Ascending aorta (tissue), 2 donors: ENCODE measurements around the gene TPRG1. TPM values are rescaled to one million over a fixed set of nuclear protein-coding genes. Genes with fewer than 3 reads are reported as not detected.

Experiments used
- DNase-seq, 2 donors: peaks; one replicate each; pipeline ENCODE4 v3.0.0-alpha.2; 2019; ENCODE audit warnings: low spot score in 2 of 2
- H3K27ac ChIP-seq, 2 donors: fragments of 200-600 bp; sonication (generic); one replicate each; pipeline ENCODE4 v1.5.1; 2016 to 2017; ENCODE audit warnings: mild to moderate bottlenecking in 1 of 2
- H3K27me3 ChIP-seq: fragments of 200-600 bp; sonication (generic); one replicate; pipeline ENCODE4 v1.5.1; 2017
- H3K36me3 ChIP-seq, 2 donors: fragments of 200-600 bp; sonication (generic); one replicate each; pipeline ENCODE4 v1.5.1; 2016
- H3K4me1 ChIP-seq, 2 donors: fragments of 200-600 bp; sonication (generic); one replicate each; pipeline ENCODE4 v1.5.1; 2016 to 2017; ENCODE audit warnings: mild to moderate bottlenecking in 1 of 2
- H3K4me3 ChIP-seq, 2 donors: fragments of 200-600 bp; sonication (generic); one replicate each; pipeline ENCODE4 v1.5.1; 2016 to 2017; ENCODE audit warnings: mild to moderate bottlenecking in 1 of 2
- H3K9me3 ChIP-seq, 2 donors: fragments of 200-600 bp; sonication (generic); one replicate each; pipeline ENCODE4 v1.5.1; 2016
- intact Hi-C: fragments of 100-400 bp; cut with DNase I; formaldehyde crosslinking; loops from one replicate; pipeline ENCODE4 v1.15.1; 2023
- total RNA-seq: library from RNA; depleted of rRNA; stranded (reverse); fragments of >200 nt; gene quantifications from one replicate; pipeline ENCODE4 v1.1.0, GENCODE V29; 2016
- TF ChIP-seq, protein P1 (sequence below), 3 experiments: fragments of 200-600 bp in 2 of 3; fragments of 450-650 bp in 1 of 3; sonication (generic) in 2 of 3; IDR thresholded peaks; one replicate each; pipeline ENCODE4 v1.5.1; 2016 to 2019; ENCODE audit warnings: antibody characterized with exemption in 3 of 3, mild to moderate bottlenecking in 1 of 3, moderate library complexity in 1 of 3

TPRG1 gene
- total RNA-seq, 1 donor from 2014 or later, result 6.4 TPM

DNA sequence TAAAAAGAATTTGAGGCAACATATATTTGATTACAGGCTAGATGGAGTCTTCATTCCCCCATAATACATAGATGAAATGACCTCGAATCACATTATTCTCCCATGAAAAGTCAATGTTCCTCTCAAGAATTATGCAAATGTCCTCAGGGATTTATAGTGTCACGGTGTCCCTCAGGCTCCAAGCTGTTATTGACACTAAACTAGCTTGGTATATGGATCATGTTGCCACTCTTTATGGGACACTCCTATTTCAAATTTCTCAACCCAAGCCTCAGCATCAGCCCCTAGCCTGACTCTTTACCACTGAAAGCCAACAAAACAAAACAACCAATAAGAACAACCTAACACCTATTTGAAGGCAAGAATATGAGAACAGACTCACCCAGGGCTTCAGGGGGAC, 139.8 kb downstream of the TPRG1 start:
- intact Hi-C loops, result no loop called here
- no peak for DNase-seq
- H3K36me3 ChIP-seq, result no peaks in the 10 kb centered on the region
- H3K27me3 ChIP-seq, result no peaks in the 10 kb centered on the region
- TF ChIP-seq, protein P1, sequence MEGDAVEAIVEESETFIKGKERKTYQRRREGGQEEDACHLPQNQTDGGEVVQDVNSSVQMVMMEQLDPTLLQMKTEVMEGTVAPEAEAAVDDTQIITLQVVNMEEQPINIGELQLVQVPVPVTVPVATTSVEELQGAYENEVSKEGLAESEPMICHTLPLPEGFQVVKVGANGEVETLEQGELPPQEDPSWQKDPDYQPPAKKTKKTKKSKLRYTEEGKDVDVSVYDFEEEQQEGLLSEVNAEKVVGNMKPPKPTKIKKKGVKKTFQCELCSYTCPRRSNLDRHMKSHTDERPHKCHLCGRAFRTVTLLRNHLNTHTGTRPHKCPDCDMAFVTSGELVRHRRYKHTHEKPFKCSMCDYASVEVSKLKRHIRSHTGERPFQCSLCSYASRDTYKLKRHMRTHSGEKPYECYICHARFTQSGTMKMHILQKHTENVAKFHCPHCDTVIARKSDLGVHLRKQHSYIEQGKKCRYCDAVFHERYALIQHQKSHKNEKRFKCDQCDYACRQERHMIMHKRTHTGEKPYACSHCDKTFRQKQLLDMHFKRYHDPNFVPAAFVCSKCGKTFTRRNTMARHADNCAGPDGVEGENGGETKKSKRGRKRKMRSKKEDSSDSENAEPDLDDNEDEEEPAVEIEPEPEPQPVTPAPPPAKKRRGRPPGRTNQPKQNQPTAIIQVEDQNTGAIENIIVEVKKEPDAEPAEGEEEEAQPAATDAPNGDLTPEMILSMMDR (IDR thresholded peaks at IDR 0.05), result no peak
- H3K4me3 ChIP-seq, result no peak overlapping the region
- no peaks in the 10 kb centered on the region for H3K4me1 ChIP-seq
- H3K27ac ChIP-seq, result no peak overlapping the region
- no peaks in the 10 kb centered on the region for H3K9me3 ChIP-seq

GRCh38 chr3:189312866-189313265, 141.1 kb downstream of the TPRG1 start:
- Histone ChIP-seq H3K4me3 (no peak overlapping the region), H3K27me3 (no peaks in the 10 kb centered on the region), H3K27ac (no peak overlapping the region), H3K9me3 (no peaks in the 10 kb centered on the region), H3K36me3 (no peaks in the 10 kb centered on the region), H3K4me1 (no peaks in the 10 kb centered on the region)
- TF ChIP-seq, protein P1 (IDR thresholded peaks at IDR 0.05), result no peak
- intact Hi-C loops, result no loop called here
- no peak for DNase-seq

DNA sequence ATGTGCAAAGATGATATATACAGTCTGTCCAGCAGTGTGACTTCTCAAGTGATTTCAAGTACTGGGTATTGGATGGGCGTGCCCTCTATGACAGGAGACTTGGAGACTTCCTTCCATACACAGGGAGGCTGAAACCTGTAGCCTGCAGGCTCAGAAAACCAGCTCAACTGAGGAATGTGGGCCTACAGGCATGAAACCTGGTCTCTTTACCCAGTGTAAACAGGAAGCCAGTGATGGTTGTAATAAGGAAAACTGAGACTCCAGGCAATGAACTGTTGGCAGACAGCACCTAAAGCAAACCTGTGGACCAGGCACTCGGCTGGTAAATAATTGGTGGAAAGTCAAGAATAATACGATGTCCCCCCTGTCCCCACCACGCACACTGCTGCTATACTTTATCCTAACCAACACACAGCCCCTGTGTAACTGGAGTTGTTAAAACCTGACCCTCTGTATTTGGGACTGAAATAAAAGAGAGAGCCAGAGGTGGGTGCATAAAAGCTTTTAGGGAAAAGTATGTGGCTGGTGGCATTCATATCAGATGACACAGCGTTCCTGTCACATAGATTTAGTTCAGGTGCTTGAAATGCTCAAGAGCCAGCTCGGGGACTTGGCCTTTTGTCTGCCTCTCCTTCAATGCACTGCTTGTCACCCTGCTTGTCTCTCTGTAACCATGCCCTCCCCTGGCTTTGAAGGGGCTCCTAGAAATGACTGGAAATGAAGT, 144.7 kb downstream of the TPRG1 start:
- Histone ChIP-seq H3K27ac (no peak overlapping the region), H3K27me3 (no peaks in the 10 kb centered on the region), H3K4me1 (no peaks in the 10 kb centered on the region), H3K36me3 (no peaks in the 10 kb centered on the region), H3K9me3 (no peaks in the 10 kb centered on the region), H3K4me3 (no peak overlapping the region)
- TF ChIP-seq, protein P1 (IDR thresholded peaks at IDR 0.05), result no peak
- DNase-seq, result no peak
- intact Hi-C loops, result no loop called here

DNA sequence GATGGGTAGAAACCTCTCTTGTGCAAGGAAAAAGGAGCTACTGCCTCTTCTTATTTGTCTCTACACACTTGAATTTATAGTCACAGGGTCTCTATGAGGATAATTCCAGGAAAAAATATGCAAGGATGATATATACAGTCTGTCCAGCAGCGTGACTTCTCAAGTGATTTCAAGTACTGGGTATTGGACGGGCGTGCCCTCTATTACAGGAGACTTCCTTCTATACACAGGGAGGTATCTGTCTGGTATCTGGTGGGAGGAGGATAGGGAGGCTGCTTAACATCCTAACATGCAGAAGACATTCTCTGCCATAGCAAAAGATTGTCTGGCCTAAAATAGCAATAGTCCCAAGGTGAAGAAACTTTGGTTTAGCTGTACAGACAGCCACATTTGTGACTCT, 146.1 kb downstream of the TPRG1 start:
- Histone ChIP-seq H3K27me3 (no peaks in the 10 kb centered on the region), H3K4me3 (no peak overlapping the region), H3K36me3 (no peaks in the 10 kb centered on the region), H3K4me1 (peaks cover 0 to 6% of the 10 kb centered on the region in 2 donors), H3K9me3 (no peaks in the 10 kb centered on the region), H3K27ac (no peak overlapping the region)
- DNase-seq, result no peak
- TF ChIP-seq, protein P1 (IDR thresholded peaks at IDR 0.05), result no peak
- intact Hi-C loops, result no loop called here

DNA sequence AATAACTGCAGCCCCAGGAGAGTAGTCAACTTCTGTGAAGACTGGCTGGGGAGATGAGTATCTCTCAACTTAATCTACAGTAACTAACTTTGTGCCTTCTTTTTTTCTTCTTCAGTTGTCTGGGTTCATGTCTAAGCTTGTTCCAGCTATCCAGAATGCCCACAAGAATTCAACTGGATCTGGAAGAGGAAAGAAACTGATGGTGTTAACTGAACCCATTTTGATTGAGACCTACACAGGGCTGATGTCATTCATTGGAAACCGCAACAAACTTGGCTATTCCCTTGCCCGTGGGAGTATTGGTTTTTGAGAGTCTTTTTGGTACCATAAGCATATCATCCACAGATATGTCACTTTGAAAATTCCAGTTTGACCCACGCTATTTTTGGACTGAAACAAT, 148.7 kb downstream of the TPRG1 start:
- no peak for DNase-seq
- Histone ChIP-seq H3K27me3 (no peaks in the 10 kb centered on the region), H3K4me1 (peaks cover 0 to 6% of the 10 kb centered on the region in 2 donors), H3K27ac (no peak overlapping the region), H3K4me3 (no peak overlapping the region), H3K9me3 (no peaks in the 10 kb centered on the region), H3K36me3 (no peaks in the 10 kb centered on the region)
- TF ChIP-seq, protein P1 (IDR thresholded peaks at IDR 0.05), result no peak
- intact Hi-C loops, result no loop called here
